GM12864 (cell line): ENCODE measurements around the gene THADA.
A peak's percentile ranks its signal among the peaks of the same experiment; 100 is the strongest.

ENCODE experiments used
- DNase-seq: peaks from one replicate; pipeline ENCODE4 v3.0.0-alpha.2; 2011; ENCODE audit warnings: low read depth
- H3K4me3 ChIP-seq: 2 replicates; pipeline ENCODE4 v1.5.1; 2011; ENCODE audit warnings: mild to moderate bottlenecking, low read depth, low read length, control low read depth
- TF ChIP-seq, protein P1 (sequence below): IDR thresholded peaks from 2 replicates; pipeline ENCODE4 v1.5.1; 2011; ENCODE audit warnings: low read depth, mild to moderate bottlenecking, moderate library complexity, low read length, control low read depth, inconsistent platforms; ENCODE audit errors: missing control alignments

THADA gene

DNA sequence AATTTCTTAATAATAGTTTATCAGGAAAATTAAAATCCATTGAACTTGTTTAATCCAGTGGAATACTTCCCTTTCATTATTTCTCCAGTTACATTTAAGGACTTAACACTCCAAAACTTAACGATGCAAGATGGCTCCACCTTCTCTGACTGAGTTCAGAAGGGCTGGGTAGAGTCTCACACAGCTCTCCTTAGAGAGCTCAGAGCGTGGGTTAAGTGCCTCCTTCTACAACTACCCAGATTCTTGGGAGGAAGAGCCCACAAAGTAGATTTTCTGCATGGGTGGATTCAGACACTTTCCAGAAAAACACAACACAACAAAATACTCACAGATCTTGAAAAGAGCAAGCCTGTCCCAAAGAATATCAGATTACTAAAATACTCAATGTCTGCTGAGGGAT lies 130.6 kb downstream of the THADA start:
- no peak for DNase-seq
- H3K4me3 ChIP-seq = no peak overlapping the region
- TF ChIP-seq, protein P1, sequence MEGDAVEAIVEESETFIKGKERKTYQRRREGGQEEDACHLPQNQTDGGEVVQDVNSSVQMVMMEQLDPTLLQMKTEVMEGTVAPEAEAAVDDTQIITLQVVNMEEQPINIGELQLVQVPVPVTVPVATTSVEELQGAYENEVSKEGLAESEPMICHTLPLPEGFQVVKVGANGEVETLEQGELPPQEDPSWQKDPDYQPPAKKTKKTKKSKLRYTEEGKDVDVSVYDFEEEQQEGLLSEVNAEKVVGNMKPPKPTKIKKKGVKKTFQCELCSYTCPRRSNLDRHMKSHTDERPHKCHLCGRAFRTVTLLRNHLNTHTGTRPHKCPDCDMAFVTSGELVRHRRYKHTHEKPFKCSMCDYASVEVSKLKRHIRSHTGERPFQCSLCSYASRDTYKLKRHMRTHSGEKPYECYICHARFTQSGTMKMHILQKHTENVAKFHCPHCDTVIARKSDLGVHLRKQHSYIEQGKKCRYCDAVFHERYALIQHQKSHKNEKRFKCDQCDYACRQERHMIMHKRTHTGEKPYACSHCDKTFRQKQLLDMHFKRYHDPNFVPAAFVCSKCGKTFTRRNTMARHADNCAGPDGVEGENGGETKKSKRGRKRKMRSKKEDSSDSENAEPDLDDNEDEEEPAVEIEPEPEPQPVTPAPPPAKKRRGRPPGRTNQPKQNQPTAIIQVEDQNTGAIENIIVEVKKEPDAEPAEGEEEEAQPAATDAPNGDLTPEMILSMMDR = no peak

DNA sequence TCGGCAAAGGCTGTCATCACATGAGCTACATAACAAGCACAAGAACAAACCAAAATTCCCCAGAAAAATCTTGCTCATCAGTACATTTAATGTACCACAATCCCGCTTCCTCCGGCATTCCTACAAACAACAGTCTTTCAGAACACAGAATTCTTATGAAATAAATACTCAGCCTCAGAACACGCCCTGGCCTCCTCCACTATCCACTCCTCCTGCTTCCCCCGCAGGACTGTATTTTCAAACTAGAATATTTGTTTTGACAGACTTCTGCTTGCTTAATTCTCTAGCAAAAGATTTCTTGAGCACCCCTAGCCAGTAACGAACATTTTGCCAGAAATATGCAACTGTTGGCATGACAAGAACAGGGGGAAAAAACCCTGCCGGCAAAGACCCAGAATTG lies 131.2 kb downstream of the THADA start:
- TF ChIP-seq, protein P1 = no peak
- DNase-seq = no peak
- H3K4me3 ChIP-seq = no peak overlapping the region

DNA sequence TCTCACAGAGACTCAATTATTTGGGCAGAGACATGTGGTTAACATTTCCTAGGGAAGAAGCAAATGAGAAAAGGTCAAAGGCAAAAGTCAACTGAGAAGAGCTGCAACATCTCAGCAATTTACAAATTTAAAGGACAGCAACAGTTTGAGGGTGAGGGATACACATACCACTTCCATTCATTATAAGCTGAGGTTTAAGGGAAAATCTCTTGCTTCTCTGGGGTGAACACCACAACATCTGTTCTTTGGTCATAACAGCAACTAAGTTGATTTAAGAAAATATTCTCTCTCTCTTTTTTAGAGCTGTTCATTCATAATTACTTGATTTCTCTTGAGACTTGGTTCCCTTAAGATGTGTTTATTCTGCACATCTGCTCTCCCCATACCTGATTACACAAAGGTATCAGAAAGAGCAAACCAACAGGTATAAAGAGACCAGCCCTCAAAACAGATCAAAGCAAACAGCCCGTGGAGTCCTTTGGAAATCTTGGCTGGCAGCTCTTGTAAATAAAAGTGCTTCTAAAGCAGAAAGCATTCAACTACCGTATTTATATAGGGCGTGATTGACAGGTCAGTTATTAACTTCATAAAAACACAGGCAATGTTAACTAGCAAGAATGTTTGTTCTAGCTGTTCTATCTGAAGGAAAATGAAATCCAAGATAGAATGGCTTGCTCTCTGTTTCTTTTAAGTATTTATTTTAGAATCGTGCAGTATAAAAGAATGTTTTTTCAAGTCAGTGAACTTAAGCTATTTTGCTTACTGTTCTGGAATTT lies 132.8 kb downstream of the THADA start:
- no peak overlapping the region for H3K4me3 ChIP-seq
- TF ChIP-seq, protein P1 = no peak
- DNase-seq = no peak

DNA sequence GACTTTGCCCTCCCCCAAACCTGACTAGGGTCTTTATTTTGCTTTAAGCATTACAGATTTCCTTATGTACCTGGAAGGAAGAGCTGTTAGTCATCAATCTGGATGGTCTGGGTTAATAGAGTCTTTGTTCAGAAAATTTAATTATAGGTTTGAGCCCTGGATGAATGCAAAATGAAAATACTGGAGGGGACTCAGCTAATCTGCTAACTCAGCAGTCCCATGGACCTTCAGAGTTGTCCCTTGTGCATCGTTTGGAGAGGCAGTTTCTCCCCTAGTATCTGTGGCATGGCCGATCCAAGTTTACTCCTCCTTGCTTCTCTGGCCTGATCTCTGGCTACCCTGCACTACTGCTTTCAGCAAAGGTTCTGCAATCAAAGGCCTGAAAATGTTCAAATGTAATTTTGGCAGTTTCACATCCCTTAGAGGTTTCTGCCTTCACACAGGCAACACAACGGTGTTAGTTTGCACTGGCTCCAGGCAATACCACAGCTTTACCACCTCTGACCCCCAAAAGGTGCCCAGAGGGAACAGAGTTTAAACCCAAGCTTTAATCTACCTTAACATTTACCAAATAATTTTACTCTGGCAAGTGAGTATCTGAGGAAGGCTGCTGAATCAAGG lies 134.3 kb downstream of the THADA start:
- H3K4me3 ChIP-seq = no peak overlapping the region
- DNase-seq = peak; percentile 71
- TF ChIP-seq, protein P1 = no peak

DNA sequence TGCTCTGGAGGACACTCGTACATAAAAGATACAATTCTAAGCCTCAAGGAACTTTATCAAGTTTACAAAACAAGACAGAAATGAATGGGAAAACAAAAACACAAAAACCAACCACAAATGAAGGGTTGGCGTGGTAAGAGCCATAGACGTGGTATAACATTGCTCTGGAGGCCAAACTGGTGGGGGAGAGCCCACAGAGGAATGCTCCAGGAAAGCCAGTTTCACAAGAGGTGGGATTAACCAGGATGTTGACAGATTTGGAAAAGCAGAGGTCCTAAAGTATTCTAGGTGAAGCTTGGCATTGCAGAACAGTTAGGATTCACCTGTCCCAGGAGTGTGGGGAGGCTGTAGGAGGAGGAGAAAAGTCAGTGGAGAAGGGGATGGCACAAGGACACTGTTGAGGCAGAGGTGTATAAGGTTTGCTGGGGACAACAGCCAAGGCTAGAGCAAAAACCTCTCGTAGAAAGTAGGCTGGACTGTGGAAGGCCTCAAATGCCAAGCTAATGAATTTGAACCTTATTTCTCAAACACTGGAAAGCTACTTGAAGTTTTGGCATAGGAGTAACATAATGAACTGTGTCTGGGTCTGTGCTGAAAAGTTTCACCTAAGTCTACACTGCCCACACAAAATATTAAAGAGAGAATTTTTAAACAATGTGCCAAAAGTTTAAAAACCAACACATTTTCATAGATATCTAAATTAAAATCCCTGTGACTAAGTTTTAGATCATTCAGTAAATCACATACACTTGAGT lies 135.1 kb downstream of the THADA start:
- DNase-seq = no peak
- H3K4me3 ChIP-seq = no peak overlapping the region

DNA sequence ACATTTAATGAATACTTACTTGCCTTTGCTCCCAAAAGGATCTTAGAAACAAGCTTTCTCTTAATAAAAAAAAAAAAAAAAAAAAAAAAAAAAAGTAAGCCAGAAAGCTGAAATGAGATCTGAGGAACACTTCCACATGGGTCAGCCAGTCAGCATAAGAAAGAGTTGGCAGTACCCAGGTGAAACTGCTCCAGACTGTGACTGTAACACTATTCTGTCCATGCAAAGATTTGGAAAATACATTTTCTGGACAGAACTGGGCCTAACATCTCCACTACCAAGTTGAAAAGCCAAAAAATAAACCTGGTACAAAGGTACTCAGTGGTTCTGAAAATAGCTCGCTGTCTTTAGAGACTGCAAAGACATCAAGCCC lies 135.7 kb downstream of the THADA start:
- TF ChIP-seq, protein P1 = no peak
- no peak for DNase-seq
- H3K4me3 ChIP-seq = no peak overlapping the region

More for the DNA sequence above, 135.1 kb downstream of the THADA start:
- TF ChIP-seq, protein P1 = no peak
